ENCODE measurements around the gene CFAP77. TPM values are rescaled to one million over a fixed set of nuclear protein-coding genes. Genes with fewer than 3 reads are reported as not detected.

The CFAP77 gene
- total and polyA plus RNA-seq, 9 of the 15 experiments (the other 6 are each of a cell fraction or from before 2014, with no cell fraction given), result not detected

DNA sequence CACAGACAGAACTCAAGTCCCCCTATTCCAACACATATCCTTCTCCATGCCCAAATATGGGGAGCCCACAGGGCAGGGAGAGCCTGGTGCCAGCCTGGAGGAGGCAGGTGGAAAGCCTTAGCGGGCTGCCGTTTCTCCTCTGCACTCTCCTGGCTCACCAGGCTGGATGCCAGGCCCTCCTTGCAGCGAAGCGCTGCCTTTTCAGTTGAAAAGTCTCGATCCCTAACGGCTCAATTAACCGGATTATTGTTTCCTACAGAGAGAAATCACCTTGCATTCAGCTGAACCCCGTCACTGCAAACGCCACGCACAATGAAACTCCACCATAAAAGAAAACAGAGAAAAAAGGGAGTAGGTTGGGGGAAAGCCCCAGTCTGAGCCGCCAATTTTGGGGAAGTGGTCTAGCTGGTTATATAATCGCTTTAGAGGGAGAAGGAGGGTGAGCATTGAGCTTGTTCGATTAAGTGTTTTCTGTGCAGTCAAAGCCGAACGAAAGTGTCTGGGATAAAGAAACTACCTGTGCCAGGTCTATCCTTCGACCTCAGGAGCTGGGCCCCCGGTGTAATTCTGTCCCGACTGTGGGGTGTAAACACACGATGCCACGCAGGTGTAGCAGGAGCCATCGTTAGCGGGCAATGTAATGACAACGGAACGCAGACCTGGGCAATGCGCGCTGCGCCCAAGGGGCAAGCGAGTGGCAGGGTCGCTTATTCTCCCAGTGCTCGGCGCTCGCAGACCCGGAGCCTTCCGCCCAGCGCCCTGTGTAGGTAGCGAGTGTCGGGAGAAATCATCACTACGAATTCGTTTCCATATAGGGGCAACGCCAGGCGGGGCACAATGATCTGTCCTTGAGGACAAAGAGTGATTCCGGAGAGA lies 176.2 kb downstream of the CFAP77 start:
- no peak for FAIRE-seq
- 42% methylated on average over 40 of the region's 42 CpGs for WGBS (ENCODE audit: insufficient coverage, low coverage, missing lambda C conversion rate)

More for the DNA sequence above, 176.2 kb downstream of the CFAP77 start:
- POLR2A ChIA-PET, result interaction anchor here (1.5 kb wide), 1 partner anchor 17 kb away, joined by 3 read pairs; no protein-coding TSS in a partner anchor
- no peaks in the 10 kb centered on the region for H3K36me3 ChIP-seq (ENCODE audit: control insufficient read depth, insufficient read depth, low read length)
- TF ChIP-seq SPI1 (IDR thresholded peaks at IDR 0.05; ENCODE audit: borderline replicate concordance, low read depth, low read length) (0 out of 2 replicates have a peak, but pooled peaks have one; percentile 42), ZFP36 (IDR thresholded peaks at IDR 0.05; ENCODE audit: low read depth, low read length, partially characterized antibody) (peak; percentile 34), PHB2 (IDR thresholded peaks at IDR 0.05; ENCODE audit: low read depth) (no peak)
- TF ChIP-seq, protein P1, sequence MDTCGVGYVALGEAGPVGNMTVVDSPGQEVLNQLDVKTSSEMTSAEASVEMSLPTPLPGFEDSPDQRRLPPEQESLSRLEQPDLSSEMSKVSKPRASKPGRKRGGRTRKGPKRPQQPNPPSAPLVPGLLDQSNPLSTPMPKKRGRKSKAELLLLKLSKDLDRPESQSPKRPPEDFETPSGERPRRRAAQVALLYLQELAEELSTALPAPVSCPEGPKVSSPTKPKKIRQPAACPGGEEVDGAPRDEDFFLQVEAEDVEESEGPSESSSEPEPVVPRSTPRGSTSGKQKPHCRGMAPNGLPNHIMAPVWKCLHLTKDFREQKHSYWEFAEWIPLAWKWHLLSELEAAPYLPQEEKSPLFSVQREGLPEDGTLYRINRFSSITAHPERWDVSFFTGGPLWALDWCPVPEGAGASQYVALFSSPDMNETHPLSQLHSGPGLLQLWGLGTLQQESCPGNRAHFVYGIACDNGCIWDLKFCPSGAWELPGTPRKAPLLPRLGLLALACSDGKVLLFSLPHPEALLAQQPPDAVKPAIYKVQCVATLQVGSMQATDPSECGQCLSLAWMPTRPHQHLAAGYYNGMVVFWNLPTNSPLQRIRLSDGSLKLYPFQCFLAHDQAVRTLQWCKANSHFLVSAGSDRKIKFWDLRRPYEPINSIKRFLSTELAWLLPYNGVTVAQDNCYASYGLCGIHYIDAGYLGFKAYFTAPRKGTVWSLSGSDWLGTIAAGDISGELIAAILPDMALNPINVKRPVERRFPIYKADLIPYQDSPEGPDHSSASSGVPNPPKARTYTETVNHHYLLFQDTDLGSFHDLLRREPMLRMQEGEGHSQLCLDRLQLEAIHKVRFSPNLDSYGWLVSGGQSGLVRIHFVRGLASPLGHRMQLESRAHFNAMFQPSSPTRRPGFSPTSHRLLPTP (IDR thresholded peaks at IDR 0.05; ENCODE audit: borderline replicate concordance, extremely low read depth, insufficient read length), result no peak
- H3K4me3 ChIP-seq, result no peak overlapping the region
- no peak overlapping the region for H3K27ac ChIP-seq (ENCODE audit: extremely low read depth, low read depth, low read length)
- peaks cover 9% of the 10 kb centered on the region; the same call in 1 of the 2 replicates for H4K20me1 ChIP-seq (replicated peaks; ENCODE audit: control insufficient read depth, insufficient read depth, low read length)
- intact Hi-C loops (cut with micrococcal nuclease) (no loop called here), in situ Hi-C loops (cut with MboI) (no loop called here)
- no peaks in the 10 kb centered on the region for H3K9me1 ChIP-seq (ENCODE audit: control insufficient read depth, insufficient read depth, low read length)
- ATAC-seq (no peak), DNase-seq (ENCODE audit: extremely low read depth in 1 of 4, low spot score in 3 of 4) (no peak)
- no peaks in the 10 kb centered on the region for H3K9me3 ChIP-seq (replicated peaks; ENCODE audit: control insufficient read depth, insufficient read depth, low read depth, low read length)
- CTCF ChIA-PET (ENCODE audit: low intra/inter-chr PET ratio), result no interaction called here
- no peak overlapping the region for H3K4me2 ChIP-seq (ENCODE audit: insufficient read depth, low read length)
- peaks cover 0 to 14% of the 10 kb centered on the region in 2 experiments; a peak in 2 of 5 replicates for H3K4me1 ChIP-seq (replicated peaks in 1 of 2; ENCODE audit: control insufficient read depth in 2 of 2, insufficient read depth in 2 of 2, low read length in 2 of 2)
- no peak overlapping the region for H3K9ac ChIP-seq (ENCODE audit: insufficient read depth in 1 of 2, low read depth in 2 of 2, low read length in 2 of 2)
- no TSS peak for BruUV-seq (replicated peaks)
- no peak overlapping the region for H2AFZ ChIP-seq (ENCODE audit: low read depth, low read length)
- peaks cover 16 to 47% of the 10 kb centered on the region in 2 experiments; a peak in 4 of 5 replicates for H3K27me3 ChIP-seq (ENCODE audit: control insufficient read depth in 2 of 2, insufficient read depth in 2 of 2, low read length in 2 of 2)
- no peaks in the 10 kb centered on the region for H3K79me2 ChIP-seq (ENCODE audit: control insufficient read depth, insufficient read depth, low read length)

Measured in K562 (cell line).